GM08714 (cell line): ENCODE data around the gene TESK2.

Source experiments
- H3K4me3 ChIP-seq: fragments of 200-500 bp; sonication (Bioruptor generic); 2 replicates; pipeline ENCODE4 v1.5.1; 2014; ENCODE audit warnings: mild to moderate bottlenecking, low read length, inconsistent platforms
- ZNF274 ChIP-seq: IDR thresholded peaks from 2 replicates; pipeline ENCODE4 v1.6.1; 2012; ENCODE audit warnings: mild to moderate bottlenecking, low read depth, low read length

The TESK2 gene

GRCh38 chr1:45429561-45430159, 61.3 kb downstream of the TESK2 start:
- no peak overlapping the region for H3K4me3 ChIP-seq
- TF ChIP-seq ZNF274 = no peak

- H3K4me3 ChIP-seq = no peak overlapping the region
- no peak for TF ChIP-seq ZNF274
Measured at GRCh38 chr1:45423906-45424678, 66.9 kb downstream of the TESK2 start.

- no peak for TF ChIP-seq ZNF274
- H3K4me3 ChIP-seq = no peak overlapping the region
Measured at GRCh38 chr1:45421935-45422334, 69.0 kb downstream of the TESK2 start.

- TF ChIP-seq ZNF274 = no peak
- no peak overlapping the region for H3K4me3 ChIP-seq
Measured at GRCh38 chr1:45414746-45415145, 76.2 kb downstream of the TESK2 start.

GRCh38 chr1:45412899-45413298, 78.1 kb downstream of the TESK2 start:
- TF ChIP-seq ZNF274 = no peak
- no peak overlapping the region for H3K4me3 ChIP-seq

- H3K4me3 ChIP-seq = no peak overlapping the region
- no peak for TF ChIP-seq ZNF274
Measured at GRCh38 chr1:45411510-45411899, 79.5 kb downstream of the TESK2 start.

GRCh38 chr1:45410850-45411509, 80.0 kb downstream of the TESK2 start:
- no peak for TF ChIP-seq ZNF274
- H3K4me3 ChIP-seq = no peak overlapping the region

- TF ChIP-seq ZNF274 = no peak
- no peak overlapping the region for H3K4me3 ChIP-seq
Measured at GRCh38 chr1:45409276-45409675, 81.7 kb downstream of the TESK2 start.

GRCh38 chr1:45407629-45408287, 83.2 kb downstream of the TESK2 start:
- no peak for TF ChIP-seq ZNF274
- no peak overlapping the region for H3K4me3 ChIP-seq

- no peak for TF ChIP-seq ZNF274
- no peak overlapping the region for H3K4me3 ChIP-seq
Measured at GRCh38 chr1:45405636-45406035, 85.3 kb downstream of the TESK2 start.

- no peak for TF ChIP-seq ZNF274
- no peak overlapping the region for H3K4me3 ChIP-seq
Measured at GRCh38 chr1:45403718-45404117, 87.2 kb downstream of the TESK2 start.

- no peak overlapping the region for H3K4me3 ChIP-seq
- no peak for TF ChIP-seq ZNF274
Measured at GRCh38 chr1:45403298-45403697, 87.7 kb downstream of the TESK2 start.

GRCh38 chr1:45401524-45401923, 89.4 kb downstream of the TESK2 start:
- no peak overlapping the region for H3K4me3 ChIP-seq
- TF ChIP-seq ZNF274 = no peak

- no peak overlapping the region for H3K4me3 ChIP-seq
- no peak for TF ChIP-seq ZNF274
Measured at GRCh38 chr1:45400049-45400448, 90.9 kb downstream of the TESK2 start.
